DMS79 treated with DMSO at 0.1 percent for 48 hours (cell line): Measurements from ENCODE around the gene PI4KA.
"Not testable (repeated sequence)": the region's sequence is repeated elsewhere in the genome, so short reads cannot be mapped to it uniquely, and the experiment has no call there.

Experiments used
- DNase-seq: peaks from one replicate; lab custom pipeline; 2025; lab: John Stamatoyannopoulos, UW

Gene PI4KA

DNA sequence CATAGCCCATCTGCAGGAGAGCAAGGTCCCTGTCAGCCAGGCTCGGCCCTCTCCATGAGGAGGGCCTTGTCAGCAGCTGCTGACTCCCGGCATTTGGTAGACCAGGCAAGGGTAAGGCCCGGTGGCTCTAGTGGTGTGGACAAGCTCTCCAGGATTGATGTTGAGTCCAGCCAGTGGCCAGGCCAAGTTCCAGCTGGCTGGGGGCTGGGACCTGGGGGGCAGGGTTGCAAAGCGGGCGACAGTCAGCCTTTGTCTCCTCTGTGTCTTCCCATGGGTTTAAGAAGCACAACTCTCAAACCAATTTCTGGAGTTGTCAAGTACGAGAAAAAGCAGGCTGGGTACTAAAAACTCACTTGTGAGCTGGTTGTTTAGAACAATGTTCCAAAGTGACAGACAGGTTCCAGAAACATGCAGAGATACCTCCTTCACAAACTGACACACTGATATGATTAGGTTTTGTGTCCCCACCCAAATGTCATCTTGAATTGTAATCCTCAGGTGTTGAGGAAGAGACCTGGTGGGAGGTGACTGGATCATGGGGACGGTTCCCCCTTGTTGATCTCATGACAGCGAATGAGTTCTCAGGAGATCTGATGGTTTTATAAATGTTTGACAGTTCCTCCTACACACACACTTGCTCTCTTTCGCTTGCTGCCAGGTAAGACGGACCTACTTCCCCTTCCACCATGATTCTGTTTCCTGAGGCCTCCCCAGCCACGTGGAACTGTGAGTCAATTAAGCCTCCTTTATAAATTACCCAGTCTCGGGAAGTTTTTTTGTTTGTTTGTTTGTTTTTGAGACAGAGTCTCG is 137.0 kb downstream of the PI4KA start:
- DNase-seq: no peak

DNA sequence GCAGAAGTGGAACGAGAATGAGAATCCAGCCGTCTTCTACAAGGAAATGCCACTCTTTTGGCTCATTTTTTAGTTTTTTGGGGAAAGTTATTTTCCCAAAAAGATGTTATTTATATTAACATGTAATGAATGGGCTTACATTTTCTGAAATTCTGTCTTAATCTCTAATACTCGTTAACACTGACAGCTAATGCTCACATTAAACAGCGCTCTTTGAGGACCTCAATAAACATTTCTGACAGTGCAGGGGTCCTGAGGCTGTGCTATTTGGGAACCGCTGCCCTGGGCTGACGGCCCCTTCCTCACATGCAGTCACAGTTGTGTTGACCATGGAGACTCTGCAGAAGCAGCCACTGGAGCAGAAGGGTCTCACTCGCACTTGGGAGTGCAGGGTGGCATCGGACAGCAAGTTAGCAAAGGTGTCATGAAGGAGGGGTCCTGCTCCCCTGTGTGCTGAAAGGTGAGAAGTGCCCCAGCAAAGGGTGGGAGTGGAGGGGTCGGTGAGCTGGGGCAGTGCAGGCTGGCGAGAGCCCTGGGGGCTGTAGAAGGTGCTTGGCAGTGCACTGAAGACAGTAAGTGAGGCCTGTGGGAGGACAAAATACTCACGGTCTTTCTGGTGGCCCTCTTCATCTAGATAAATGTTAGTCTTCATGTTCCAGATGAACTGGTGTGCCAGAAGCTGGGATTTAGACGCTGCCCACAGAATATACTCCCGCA is 137.8 kb downstream of the PI4KA start:
- no peak for DNase-seq

DNA sequence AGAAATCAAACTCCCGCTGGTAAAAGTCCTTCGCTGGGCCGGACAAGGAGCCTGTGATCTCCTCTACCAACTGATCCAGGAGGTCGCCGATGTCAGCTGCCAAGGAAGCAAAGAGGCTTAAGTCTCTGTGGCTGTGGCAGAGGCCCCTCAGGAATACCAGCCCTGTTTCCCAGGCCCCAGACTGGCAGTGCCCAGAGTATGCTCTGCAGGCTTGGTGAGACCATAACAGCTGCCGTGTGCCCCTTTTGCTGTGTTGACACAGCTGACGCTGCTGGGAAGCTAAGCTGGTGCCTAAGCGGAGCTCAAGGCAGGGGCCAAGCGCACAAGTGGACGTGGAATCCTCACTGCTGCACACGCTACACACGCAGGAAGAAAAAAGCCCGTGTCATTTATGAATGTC is 139.9 kb downstream of the PI4KA start:
- not testable (repeated sequence) for DNase-seq

DNA sequence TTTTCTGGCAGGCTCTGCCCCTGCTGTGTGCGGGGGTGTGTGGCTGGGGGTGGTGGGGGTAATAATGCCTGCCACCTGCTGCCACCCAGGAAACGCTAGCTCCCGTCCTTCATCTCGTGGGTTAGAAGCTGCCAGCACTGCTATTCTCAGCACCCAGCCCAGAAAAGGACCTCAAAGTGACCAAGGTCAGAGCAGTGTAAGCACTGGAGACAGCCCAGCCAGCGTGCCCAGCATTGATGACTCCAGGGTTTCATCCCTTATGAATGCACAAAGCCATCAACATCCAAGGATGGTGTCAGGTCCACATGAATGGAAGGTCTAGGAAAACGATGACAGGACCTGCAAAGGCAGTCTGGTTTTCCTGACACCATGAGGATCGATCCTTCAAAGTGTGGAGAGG is 140.6 kb downstream of the PI4KA start:
- not testable (repeated sequence) for DNase-seq

DNA sequence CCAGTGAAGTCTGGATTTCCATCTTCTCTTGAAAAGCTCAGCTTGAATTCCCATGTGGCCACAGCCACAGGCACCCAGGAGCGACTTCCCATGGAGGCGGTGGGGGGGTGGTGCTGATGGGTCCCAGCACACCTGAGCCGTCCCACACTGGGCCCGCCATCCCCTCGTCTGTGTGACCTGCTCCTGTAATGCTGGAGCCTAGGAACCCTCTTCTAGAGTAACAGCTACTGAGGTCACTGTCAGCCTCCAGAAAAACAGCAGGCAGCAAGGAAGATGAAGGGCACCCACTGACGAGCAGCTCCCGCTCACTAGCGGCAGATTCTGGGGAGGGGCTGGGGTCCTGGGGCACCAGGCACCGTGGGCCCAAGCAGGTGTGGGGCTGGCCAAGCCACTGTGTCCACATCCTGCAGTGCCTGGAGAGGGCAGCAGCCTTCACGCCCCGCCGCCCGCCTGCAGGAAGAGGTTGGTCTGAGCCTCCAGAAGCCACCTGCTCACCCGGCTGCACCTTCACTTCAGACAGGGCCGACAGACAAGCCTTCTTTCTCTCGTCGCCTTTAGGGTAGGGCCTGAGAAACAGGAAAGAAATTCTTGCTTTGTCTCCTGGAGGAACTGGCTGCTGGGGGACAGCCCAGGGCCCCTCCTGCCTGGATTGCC is 141.3 kb downstream of the PI4KA start:
- DNase-seq: not testable (repeated sequence)

DNA sequence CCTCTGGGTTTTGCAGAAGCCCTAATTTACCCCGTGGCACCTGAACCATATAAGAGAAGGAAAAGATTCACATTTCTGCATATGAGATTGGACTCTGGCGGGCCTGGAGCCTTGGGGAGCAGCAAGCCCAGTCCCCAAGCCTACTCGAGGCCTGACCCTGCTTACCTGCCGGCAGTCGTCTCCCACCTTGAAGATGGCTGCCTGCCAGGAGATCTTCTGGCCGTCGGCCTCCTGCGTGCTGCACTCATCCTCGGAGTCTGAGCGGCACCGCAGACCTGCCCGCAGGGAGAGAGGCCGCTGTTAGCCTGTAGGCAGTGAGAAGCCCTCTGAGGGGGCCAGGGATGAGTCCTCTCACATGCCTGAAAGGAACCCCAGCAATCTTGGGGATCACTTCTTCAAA is 145.5 kb downstream of the PI4KA start:
- not testable (repeated sequence) for DNase-seq

DNA sequence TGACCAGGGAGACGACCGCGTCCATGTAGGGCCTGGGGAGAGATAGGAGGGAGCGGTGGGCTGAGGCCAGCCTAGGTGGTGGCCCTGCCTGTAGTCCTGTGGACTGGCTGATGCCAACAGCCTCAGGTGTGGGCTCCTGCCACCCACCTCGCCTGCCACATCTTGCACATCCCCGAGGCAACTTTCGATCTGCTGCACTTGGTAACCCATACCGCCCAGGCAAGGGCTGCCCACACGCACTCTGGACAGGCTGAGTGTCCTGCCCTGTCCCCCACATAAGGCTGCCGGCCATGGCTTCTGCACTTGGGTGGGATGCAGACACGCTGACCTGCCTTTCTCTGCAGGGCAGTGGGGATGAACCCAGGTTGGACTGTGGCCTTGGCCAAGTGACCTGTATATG is 148.6 kb downstream of the PI4KA start:
- not testable (repeated sequence) for DNase-seq

DNA sequence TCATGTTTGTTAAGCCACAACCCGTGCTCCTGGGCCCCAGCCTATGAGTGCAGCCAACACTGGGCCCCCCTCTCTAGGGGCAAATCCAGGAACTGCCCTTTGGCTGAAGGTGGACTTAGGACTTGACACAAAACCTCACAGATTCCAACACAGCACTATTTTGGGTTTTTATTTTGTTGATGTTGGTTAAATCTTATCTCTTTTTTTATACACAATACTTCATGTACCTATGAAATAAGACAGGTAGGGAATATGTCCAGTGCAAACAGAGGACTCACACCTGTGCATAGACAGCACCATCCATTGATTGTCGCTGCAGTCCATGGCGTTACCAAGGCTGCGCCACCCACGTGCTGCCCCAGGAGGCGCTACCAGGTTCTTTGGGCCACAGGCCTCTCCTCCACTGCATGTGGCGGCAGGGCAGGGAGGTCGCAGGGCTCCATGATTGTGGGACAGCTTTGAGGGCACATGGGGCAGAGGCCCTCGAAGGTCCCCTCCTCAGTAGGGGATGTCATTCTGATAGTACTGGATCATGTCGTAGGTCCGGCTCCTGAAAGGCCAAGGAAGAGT is 151.0 kb downstream of the PI4KA start:
- not testable (repeated sequence) for DNase-seq

DNA sequence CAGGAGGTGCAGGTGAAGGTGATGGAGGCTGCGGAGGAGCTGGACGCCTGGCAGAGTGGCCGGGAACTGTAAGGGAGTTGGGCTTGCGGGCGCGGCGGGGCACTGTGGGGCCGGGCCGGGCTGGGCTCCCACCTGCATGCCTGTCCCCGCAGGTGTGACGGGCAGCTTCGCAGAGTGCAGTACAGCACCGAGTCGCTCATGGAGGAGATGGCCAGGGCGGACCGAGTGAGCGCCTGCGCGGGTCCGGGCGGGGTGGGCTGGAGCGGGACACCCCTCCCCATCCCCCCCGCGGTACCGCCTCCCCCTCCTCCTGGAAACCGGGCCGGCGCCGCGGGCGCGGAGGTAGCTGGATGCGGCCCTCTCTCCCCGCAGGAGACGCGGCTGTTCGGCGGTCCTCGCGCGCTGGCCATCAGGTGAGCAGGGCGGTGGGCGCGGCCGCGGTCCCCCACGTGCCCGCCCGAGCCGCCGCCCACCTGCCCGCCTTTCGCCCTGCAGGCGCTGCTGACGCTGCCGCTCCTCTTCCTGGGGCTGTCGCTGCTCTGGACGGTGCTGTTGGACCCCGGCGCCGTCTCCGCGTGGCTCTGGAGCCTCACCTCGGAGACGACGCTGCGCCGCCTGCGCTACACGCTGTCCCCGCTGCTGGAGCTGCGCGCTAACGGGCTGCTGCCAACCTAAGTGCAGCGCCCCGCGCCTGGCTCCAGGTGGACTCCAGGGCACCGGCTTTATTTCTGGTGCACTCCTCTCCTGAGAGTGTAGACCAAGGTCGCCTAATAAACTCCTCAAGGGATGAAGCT is 154.6 kb downstream of the PI4KA start:
- not testable (repeated sequence) for DNase-seq

DNA sequence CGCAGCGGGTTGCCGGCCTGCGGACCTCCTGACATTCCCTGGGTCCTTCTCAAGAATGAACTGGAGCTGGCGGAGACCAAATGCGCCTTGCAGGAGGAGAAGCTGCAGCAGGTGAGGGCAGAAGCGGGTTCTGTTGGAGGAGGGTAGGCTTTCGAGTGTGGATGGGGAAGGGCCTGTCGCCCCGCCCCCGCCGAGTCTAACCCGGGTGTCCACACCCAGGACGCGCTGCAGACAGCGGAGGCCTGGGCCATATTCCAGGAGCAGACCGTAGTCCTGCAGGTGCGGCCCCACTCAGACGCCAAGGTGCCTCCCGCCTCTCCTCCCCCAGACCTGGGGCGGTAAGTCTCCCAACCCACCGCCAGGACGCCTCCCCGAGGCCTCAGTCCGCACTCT is 155.2 kb downstream of the PI4KA start:
- not testable (repeated sequence) for DNase-seq

DNA sequence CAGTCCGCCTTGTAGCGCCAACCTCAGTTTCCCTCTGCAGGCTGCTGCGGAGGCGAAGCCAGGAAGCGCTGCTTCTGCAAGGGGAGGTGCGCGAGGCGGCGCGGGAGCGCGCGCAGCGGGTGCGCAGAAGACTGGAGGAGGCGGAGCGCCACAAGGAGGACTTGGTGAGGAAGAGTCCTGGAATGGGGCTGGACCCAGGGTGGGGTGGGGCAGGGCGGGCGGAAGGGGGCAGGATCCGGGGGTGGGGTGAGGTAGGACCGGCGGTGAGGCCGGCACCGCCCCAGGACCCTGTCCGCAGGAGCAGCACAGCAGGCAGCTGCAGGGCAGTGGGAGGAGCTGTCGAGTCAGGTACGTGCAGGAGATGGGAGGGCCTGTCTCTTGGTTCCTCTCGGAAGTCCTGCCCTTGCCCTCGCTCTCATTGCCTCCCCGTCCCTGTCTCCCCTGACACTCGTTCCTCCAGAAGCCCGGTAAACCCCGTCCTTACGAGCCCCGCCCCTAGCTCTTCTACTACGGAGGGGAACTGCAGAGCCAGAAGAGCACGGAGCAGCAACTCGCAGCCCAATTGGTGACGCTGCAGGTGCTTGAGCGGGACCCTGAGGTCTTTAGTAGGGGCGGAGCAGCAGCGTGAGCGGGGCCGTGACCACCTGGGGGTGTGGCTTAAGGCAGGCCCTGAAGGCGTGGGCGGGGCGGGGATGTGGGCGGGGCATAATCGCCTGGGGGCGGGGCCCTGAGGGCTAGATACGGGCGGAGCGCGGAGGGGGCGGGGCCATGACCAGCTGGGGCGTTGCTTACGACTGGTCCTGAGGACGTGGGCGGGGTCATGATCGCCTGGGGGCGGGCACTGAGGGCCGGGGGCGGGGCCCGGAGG is 155.8 kb downstream of the PI4KA start:
- peak; percentile 60 for DNase-seq

DNA sequence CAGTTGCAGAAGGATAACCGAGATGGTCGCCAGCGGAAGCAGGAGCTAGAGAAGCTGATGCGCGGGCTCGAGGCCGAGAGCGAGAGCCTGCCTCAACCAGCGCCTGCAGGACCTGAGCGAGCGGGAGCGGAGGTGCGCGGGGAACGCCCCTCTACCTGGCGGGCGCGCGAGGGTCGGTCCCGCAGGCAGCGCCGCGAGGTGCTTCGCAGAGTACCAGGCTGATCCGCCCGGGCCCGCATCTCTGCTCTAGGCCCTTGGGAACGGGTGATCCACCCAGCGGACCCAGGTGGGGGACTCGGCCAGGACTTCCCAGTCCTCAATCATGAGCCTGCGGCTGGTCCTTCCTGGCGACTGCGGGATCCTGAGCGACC is 156.5 kb downstream of the PI4KA start:
- not testable (repeated sequence) for DNase-seq

DNA sequence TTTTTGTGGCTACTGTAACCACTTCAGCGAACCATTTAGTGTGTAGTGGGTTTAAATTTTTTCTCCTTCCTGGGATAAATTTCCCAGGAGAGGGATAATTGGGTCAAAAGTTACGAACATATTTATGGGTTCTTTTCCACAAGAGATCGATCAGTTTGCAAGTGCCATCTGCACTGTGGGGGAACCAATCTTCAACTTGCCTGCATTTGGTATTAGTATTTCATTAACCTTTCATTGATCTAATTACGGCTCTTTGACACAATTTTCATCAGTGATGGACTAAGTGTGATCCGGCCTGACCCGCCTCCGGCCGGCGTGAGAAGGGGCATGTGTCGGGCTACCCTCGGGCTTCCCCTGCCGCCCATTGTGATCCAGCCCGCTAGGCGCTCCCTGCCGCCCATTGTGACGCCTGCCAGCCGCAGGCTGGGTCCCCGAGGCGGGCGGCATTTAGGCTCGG is 156.9 kb downstream of the PI4KA start:
- DNase-seq: not testable (repeated sequence)

DNA sequence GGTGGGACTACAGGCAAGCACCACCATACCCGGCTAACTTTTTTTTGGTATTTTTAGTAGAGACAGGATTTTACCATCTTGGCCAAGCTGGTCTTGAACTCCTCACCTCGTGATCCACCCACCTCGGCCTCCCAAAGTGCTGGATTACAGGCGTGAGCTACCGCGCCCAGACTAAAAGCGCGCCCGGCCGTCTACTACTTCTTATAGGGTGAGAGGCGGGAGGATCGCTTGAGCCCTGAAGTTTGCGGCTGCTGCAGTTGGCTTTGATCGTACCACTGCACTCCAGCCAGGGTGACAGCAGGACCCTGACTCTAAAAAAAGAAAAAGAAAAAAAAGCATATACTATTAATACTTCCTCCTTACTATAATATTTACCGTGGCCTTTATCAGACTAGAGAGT is 158.3 kb downstream of the PI4KA start:
- DNase-seq: not testable (repeated sequence)

DNA sequence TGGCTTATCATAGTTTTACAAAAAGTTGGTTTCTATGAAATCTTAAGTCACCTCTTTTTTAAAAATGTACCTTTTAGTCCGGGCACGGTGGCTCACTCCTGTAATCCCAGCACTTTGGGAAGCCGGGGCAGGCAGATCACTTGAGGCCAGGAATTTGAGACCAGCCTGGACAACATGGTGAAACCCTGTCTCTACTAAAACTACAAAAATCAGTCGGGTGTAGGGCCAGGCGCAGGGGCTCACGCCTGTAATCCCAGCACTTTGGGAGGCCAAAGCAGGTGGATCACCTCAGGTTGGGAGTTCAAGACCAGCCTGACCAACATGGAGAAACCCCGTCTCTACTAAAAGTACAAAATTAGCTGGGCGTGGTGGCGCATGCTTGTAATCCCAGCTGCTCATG is 158.8 kb downstream of the PI4KA start:
- DNase-seq: not testable (repeated sequence)

DNA sequence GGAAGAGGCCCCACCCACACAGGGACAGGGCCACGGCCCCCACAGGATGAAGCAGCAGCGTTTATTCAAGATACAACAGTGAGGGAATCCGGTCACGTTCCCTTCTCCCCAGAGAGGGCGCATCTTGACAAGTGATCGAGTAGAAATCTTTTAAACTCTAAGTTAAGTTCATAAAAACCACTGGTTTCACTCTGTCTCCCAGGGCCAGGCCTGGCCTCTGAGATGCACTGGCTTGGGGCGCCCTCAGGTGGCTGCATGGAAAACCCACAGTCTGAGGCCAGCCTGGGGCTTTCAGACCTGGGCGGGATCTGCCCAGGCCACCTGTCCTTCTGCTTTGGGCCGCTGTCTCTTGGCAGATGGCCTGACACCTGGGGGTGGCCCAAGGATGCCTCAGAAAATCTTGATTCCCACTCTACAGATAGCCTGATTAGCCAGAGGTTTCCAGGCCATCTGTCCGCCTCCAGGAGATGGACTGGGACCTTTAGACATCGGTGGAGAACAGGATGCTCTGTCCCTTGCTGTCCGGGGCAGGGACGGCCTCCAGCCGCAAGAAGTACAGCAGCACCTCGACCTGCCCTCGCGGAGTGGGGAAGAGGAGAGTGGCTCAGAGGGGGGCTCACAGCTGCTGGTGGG is 161.0 kb downstream of the PI4KA start:
- DNase-seq: peak; percentile 50

DNA sequence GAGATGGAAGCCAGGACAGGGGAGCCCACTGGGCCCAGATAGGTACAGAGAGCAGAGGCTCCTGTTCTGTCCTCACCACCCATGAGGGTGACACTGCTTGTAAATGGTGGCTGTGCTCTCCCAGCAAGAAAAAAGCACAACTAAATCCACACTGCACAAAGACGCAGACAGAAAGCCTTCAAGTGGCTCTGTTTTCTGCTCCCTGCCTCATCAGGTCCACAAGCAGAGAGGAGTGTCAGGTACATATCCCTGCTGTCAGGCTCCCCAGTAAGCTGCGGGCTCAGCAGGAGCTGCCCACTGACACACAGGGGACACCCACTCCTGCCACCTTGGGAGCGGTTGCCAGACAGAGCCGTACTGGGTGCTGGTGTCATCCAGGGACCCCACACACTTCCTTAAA is 162.6 kb downstream of the PI4KA start:
- DNase-seq: not testable (repeated sequence)

DNA sequence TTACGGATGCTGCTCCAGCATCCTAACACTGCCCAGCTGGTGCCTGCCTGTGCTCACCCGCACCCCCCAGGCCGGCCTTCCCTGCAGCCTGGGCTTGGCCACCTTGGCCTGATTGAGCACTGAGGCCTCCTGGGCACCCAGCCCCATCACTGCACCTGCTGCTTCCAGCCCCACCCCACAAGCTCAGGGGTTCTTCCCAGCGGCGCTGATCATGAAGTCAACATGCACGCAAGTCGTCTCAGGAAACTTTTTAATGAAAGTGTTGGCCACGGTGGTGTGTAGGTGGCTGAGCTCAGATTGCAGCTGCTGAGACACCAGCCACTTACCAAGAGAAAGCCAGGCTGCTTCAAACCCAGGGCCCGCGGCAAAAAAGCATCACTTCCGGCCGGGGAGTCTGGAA is 163.4 kb downstream of the PI4KA start:
- not testable (repeated sequence) for DNase-seq

DNA sequence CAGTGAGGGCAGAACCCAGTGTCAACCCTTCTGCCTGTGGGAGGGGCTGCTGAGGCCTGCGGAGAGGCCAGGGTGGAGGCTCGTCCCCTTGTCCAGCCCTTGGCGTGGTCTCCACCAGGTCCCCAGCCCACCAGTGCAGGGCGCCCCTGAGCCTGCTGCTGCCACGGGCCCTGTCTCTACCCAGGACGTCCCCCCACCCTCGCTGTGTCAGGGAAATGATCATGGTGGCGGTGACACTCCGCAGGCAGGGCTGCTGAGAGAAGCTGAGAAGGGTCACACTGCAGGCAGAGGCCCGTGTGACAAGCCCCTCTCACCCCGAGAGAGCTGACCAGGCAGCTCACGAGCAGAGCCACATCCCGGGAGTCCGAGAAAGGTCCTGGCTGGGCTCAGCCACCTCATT is 164.4 kb downstream of the PI4KA start:
- DNase-seq: not testable (repeated sequence)

DNA sequence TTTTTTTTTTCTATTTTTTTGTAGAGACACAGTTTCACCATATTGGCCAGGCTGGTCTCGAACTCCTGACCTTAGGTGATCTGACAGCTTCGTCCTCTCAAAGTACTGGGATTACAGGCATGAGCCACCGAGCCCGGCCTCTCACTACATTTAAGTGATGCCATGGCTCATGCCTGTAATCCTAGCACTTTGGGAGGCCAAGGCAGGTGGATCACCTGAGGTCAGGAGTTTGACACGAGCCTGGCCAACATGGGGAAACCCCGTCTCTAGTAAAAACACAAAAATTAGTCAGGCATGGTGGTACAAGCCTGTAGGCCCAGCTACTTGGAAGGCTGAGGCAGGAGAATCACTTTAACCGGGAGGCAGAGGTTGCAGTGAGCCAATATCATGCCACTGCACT is 165.7 kb downstream of the PI4KA start:
- DNase-seq: not testable (repeated sequence)
